Measurements from ENCODE around the gene PDXDC1. TPM values are rescaled to one million over a fixed set of nuclear protein-coding genes. Genes with fewer than 3 reads are reported as not detected.
"Not testable (repeated sequence)": the region's sequence is repeated elsewhere in the genome, so short reads cannot be mapped to it uniquely, and the experiment has no call there.

PDXDC1 gene
- total and polyA plus RNA-seq, 2 donors (not counting 1 experiment from before 2014, with no cell fraction given), result 48.1 to 103 TPM

DNA sequence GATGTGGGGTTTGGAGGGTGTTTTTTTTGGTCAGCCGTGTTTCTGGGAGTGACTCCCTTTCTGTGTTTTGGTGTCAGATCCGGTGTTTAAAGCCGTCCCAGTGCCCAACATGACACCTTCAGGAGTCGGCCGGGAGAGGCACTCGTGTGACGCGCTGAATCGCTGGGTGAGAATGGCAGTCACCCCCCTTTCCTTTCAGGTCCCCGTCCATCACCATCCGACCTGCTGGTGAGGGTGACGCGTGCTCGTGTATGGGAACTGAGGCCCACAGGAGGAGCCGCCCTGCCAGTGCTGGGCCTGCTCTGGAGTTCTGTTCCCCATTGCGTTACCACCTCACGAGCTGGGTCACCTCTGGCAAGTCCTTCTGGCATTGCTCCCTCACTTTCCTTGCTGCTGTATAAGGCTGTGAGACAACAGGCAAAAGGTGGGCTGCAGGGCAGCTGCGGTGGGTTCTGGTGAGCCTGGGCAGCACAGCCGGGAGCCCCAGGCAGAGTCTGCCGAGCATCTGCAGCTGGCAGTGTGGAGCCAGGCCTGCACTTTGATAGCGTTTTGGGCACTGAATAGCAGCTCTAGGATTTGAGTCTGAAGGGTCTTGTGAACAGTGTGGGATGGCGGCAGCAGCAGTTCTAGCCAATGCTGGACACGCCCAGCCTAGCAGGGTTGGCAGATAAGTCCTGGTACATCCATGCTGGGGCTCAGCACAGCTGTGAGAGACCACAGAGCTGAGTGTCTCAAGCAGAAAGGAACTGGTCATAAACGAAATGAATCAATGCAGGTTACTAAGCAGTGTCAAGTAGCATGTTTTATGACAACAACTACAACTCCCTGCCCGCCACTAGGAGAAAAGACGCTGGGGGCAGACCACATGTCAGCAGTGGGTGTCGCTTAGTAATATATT, 54.2 kb downstream of the PDXDC1 start:
- H3K36me3 ChIP-seq (replicated peaks in 1 of 2; ENCODE audit: control extremely low read depth in 1 of 2, control insufficient read depth in 1 of 2, extremely low read depth in 1 of 2, insufficient read depth in 2 of 2, low read length in 1 of 2), result peaks cover 7 to 73% of the 10 kb centered on the region in 2 experiments
- H3K4me3 ChIP-seq (ENCODE audit: control extremely low read depth in 1 of 5, extremely low read depth in 1 of 5, insufficient read depth in 1 of 5, low read depth in 2 of 5, low read length in 4 of 5); H3K4me1 ChIP-seq (ENCODE audit: control insufficient read depth in 2 of 2, insufficient read depth in 2 of 2, low read length in 2 of 2); POLR2A ChIA-PET; H3K4me1 Mint-ChIP-seq; H3K27ac ChIP-seq (ENCODE audit: low read length in 2 of 2); H2AFZ ChIP-seq (ENCODE audit: insufficient read depth, low read depth, low read length, poor library complexity, severe bottlenecking); ATAC-seq (ENCODE audit: low read depth); H3K4me3 Mint-ChIP-seq; DNase-seq; H3K9me3 Mint-ChIP-seq (ENCODE audit: insufficient read depth); H3K27ac Mint-ChIP-seq; H3K27me3 Mint-ChIP-seq; CTCF ChIA-PET; H3K79me2 ChIP-seq (ENCODE audit: control insufficient read depth, insufficient read depth, low read length); H3K4me2 ChIP-seq (replicated peaks; ENCODE audit: low read depth, low read length, poor library complexity, severe bottlenecking); H4K20me1 ChIP-seq (ENCODE audit: control insufficient read depth, insufficient read depth, low read length, poor library complexity, severe bottlenecking); intact Hi-C loops (cut with micrococcal nuclease); H3K27me3 ChIP-seq (replicated peaks in 1 of 4; ENCODE audit: control extremely low read depth in 1 of 4, control insufficient read depth in 3 of 4, insufficient read depth in 4 of 4, low read length in 3 of 4); H3K9ac ChIP-seq (ENCODE audit: low read length); H3K9me3 ChIP-seq (ENCODE audit: control extremely low read depth in 1 of 3, control insufficient read depth in 2 of 3, insufficient read depth in 1 of 3, low read length in 2 of 3): not testable (repeated sequence)
- 96% methylated on average over 19 of the region's 27 CpGs for WGBS (ENCODE audit: insufficient coverage)

DNA sequence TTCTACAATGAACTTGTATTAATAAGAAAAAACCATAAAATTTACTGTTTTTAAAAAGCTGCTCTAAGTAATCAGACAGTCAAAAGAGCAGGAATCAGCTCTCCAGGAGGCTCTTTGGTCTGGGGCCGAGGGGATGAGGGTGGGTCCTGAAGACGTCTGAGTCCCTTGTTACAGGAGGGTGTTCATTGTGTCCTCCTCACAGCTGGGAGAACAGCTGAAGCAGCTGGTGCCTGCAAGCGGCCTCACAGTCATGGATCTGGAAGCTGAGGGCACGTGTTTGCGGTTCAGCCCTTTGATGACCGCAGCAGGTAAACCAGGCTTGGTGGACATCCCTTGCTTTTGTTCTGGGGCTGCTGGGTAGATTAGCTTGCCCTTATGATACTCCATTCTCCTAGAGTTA, 54.9 kb downstream of the PDXDC1 start:
- H3K4me1 ChIP-seq (ENCODE audit: control insufficient read depth in 2 of 2, insufficient read depth in 2 of 2, low read length in 2 of 2); H3K4me3 ChIP-seq (ENCODE audit: control extremely low read depth in 1 of 5, extremely low read depth in 1 of 5, insufficient read depth in 1 of 5, low read depth in 2 of 5, low read length in 4 of 5); H4K20me1 ChIP-seq (ENCODE audit: control insufficient read depth, insufficient read depth, low read length, poor library complexity, severe bottlenecking); H3K9me3 ChIP-seq (ENCODE audit: control extremely low read depth in 1 of 3, control insufficient read depth in 2 of 3, insufficient read depth in 1 of 3, low read length in 2 of 3); H3K27me3 Mint-ChIP-seq; ATAC-seq (ENCODE audit: low read depth); H3K9ac ChIP-seq (ENCODE audit: low read length); H3K9me3 Mint-ChIP-seq (ENCODE audit: insufficient read depth); H3K79me2 ChIP-seq (ENCODE audit: control insufficient read depth, insufficient read depth, low read length); H3K27ac ChIP-seq (ENCODE audit: low read length in 2 of 2); DNase-seq; H3K27ac Mint-ChIP-seq; H3K4me3 Mint-ChIP-seq; POLR2A ChIA-PET; H3K4me1 Mint-ChIP-seq; H3K4me2 ChIP-seq (replicated peaks; ENCODE audit: low read depth, low read length, poor library complexity, severe bottlenecking); H3K27me3 ChIP-seq (replicated peaks in 1 of 4; ENCODE audit: control extremely low read depth in 1 of 4, control insufficient read depth in 3 of 4, insufficient read depth in 4 of 4, low read length in 3 of 4); intact Hi-C loops (cut with micrococcal nuclease); H2AFZ ChIP-seq (ENCODE audit: insufficient read depth, low read depth, low read length, poor library complexity, severe bottlenecking); CTCF ChIA-PET: not testable (repeated sequence)
- 94% methylated on average over 5 of the region's 6 CpGs for WGBS (ENCODE audit: insufficient coverage)
- peaks cover 10 to 77% of the 10 kb centered on the region in 2 experiments for H3K36me3 ChIP-seq (replicated peaks in 1 of 2; ENCODE audit: control extremely low read depth in 1 of 2, control insufficient read depth in 1 of 2, extremely low read depth in 1 of 2, insufficient read depth in 2 of 2, low read length in 1 of 2)

All from B cell (primary cell).